HL-60 (cell line): ENCODE measurements around the gene TNIP3.

ENCODE experiments used
- DNase-seq, 2 experiments: peaks; one replicate each; pipeline ENCODE4 v3.0.0-alpha.2; 2010 to 2020; ENCODE audit warnings: low read depth in 1 of 2, low spot score in 1 of 2
- H3K27ac ChIP-seq: fragments of 250-450 bp; sonication (Bioruptor Pico); replicated peaks from 2 replicates; pipeline ENCODE4 v1.5.1; 2020; ENCODE audit warnings: mild to moderate bottlenecking, moderate library complexity
- H3K27me3 ChIP-seq: fragments of 250-450 bp; sonication (Bioruptor Pico); 2 replicates; pipeline ENCODE4 v1.5.1; 2021; ENCODE audit warnings: mild to moderate bottlenecking, moderate library complexity; ENCODE audit not compliant: insufficient read depth, poor library complexity, severe bottlenecking
- H3K4me3 ChIP-seq: replicated peaks from 2 replicates; pipeline ENCODE4 v1.5.1; 2011; ENCODE audit warnings: mild to moderate bottlenecking, control low read depth, low read length; ENCODE audit not compliant: insufficient read depth
- GABPA ChIP-seq: IDR thresholded peaks from 2 replicates; pipeline ENCODE4 v1.6.1; 2012; ENCODE audit warnings: low read depth
- POLR2AphosphoS5 ChIP-seq: IDR thresholded peaks from 2 replicates; pipeline ENCODE4 v1.6.1; 2012; ENCODE audit warnings: low read depth
- SPI1 ChIP-seq: IDR thresholded peaks from 2 replicates; pipeline ENCODE4 v1.6.1; 2012; ENCODE audit warnings: low read depth, mild to moderate bottlenecking, borderline replicate concordance
- TF ChIP-seq, protein P1 (sequence below): IDR thresholded peaks from one replicate; pipeline ENCODE4 v1.5.1; 2011; ENCODE audit warnings: low read length, control low read depth, inconsistent platforms; ENCODE audit not compliant: insufficient read depth
- TF ChIP-seq, protein P2 (sequence below): IDR thresholded peaks from 2 replicates; pipeline ENCODE4 v1.6.1; 2012; ENCODE audit warnings: low read depth; ENCODE audit not compliant: insufficient replicate concordance

TNIP3 gene

DNA sequence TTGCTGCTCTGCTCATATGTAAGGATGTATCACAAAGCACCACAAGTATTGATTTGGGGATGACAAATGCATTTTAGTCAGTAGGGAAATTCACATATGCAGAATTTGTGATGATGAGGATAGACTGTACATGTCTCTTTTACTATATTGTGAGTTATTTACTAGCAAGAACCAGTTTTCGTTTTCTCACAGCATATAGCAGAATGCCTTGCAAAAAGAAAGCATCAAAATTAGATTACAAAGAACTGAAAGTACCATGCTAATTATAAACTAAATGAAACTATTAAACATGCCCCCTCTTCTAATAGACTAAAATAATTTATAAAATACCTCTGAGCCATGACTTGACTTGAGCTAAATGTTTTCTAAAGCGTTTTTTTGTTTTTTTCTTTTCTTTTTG is 20.1 kb downstream of the TNIP3 start:
- Histone ChIP-seq H3K27ac (no peak overlapping the region), H3K27me3 (no peaks in the 10 kb centered on the region), H3K4me3 (no peak overlapping the region)
- TF ChIP-seq SPI1 (no peak), GABPA (no peak), POLR2AphosphoS5 (no peak)
- TF ChIP-seq, protein P1, sequence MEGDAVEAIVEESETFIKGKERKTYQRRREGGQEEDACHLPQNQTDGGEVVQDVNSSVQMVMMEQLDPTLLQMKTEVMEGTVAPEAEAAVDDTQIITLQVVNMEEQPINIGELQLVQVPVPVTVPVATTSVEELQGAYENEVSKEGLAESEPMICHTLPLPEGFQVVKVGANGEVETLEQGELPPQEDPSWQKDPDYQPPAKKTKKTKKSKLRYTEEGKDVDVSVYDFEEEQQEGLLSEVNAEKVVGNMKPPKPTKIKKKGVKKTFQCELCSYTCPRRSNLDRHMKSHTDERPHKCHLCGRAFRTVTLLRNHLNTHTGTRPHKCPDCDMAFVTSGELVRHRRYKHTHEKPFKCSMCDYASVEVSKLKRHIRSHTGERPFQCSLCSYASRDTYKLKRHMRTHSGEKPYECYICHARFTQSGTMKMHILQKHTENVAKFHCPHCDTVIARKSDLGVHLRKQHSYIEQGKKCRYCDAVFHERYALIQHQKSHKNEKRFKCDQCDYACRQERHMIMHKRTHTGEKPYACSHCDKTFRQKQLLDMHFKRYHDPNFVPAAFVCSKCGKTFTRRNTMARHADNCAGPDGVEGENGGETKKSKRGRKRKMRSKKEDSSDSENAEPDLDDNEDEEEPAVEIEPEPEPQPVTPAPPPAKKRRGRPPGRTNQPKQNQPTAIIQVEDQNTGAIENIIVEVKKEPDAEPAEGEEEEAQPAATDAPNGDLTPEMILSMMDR, result no peak
- TF ChIP-seq, protein P2, sequence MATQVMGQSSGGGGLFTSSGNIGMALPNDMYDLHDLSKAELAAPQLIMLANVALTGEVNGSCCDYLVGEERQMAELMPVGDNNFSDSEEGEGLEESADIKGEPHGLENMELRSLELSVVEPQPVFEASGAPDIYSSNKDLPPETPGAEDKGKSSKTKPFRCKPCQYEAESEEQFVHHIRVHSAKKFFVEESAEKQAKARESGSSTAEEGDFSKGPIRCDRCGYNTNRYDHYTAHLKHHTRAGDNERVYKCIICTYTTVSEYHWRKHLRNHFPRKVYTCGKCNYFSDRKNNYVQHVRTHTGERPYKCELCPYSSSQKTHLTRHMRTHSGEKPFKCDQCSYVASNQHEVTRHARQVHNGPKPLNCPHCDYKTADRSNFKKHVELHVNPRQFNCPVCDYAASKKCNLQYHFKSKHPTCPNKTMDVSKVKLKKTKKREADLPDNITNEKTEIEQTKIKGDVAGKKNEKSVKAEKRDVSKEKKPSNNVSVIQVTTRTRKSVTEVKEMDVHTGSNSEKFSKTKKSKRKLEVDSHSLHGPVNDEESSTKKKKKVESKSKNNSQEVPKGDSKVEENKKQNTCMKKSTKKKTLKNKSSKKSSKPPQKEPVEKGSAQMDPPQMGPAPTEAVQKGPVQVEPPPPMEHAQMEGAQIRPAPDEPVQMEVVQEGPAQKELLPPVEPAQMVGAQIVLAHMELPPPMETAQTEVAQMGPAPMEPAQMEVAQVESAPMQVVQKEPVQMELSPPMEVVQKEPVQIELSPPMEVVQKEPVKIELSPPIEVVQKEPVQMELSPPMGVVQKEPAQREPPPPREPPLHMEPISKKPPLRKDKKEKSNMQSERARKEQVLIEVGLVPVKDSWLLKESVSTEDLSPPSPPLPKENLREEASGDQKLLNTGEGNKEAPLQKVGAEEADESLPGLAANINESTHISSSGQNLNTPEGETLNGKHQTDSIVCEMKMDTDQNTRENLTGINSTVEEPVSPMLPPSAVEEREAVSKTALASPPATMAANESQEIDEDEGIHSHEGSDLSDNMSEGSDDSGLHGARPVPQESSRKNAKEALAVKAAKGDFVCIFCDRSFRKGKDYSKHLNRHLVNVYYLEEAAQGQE, result no peak
- DNase-seq, result no peak

DNA sequence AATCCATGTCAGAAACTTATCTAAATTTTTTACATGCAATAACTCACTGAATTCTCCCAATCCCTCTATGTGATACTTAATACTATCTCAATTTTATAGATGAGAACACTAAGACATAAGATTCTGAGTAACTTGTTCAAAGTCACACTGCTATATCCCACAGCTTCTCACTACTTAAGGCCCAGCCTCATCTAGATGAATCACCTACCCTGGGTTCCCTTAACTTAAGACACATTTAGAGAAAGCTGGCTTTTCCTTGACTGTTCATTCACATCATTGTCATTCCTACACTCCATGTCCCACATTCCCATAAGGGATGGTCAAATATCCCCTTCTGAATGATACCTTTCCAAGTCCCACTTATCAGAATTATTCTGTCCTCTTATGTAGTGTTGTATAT is 21.0 kb downstream of the TNIP3 start:
- no peaks in the 10 kb centered on the region for H3K27me3 ChIP-seq
- H3K27ac ChIP-seq, result no peak overlapping the region
- no peak overlapping the region for H3K4me3 ChIP-seq
- DNase-seq, result no peak
- TF ChIP-seq SPI1, result no peak
- no peak for TF ChIP-seq GABPA
- TF ChIP-seq, protein P2, result no peak
- TF ChIP-seq POLR2AphosphoS5, result no peak
- TF ChIP-seq, protein P1, result no peak

DNA sequence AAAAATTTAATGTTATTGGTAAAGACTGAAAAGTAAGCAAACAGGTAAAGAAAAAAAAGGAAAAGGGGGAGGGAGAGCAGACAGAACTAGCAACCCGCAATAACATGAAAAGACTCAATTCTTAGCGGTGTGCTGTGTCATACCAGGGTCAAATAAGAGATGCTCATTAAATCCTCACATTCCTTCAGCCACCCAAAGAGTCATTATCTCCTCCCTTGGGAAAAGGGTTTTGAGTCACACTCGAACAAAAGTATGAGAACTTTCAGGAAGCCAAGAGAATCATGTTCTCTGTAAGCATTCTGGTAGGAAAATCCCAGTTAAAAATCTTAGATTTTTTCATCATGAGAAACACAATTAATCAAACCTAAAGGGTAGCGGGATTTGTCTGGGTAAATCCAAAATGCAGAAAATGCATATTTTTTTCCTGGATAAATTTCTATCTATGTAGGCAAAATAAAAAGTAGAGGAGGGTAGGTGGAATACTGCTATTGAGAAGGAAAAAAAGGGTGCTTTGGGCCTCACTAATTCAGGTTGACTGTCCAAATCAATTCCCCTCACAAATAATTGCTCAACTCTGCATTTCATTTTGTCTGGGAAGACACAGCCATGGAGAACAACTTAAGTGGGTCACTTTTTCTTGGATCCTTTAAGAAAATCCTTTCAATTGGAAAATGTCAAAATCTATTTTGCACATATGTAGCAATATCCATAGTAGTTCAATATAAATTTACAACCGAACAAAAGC is 23.2 kb downstream of the TNIP3 start:
- Histone ChIP-seq H3K4me3 (no peak overlapping the region), H3K27me3 (no peaks in the 10 kb centered on the region), H3K27ac (no peak overlapping the region)
- TF ChIP-seq GABPA (no peak), POLR2AphosphoS5 (no peak), SPI1 (no peak)
- TF ChIP-seq, protein P1, result no peak
- TF ChIP-seq, protein P2, result no peak
- no peak for DNase-seq
